ENCODE results near the gene SMIM36. TPM values are rescaled to one million over a fixed set of nuclear protein-coding genes. Genes with fewer than 3 reads are reported as not detected.

The SMIM36 gene
- total RNA-seq, 4 donors from 2014 or later, result not detected

DNA sequence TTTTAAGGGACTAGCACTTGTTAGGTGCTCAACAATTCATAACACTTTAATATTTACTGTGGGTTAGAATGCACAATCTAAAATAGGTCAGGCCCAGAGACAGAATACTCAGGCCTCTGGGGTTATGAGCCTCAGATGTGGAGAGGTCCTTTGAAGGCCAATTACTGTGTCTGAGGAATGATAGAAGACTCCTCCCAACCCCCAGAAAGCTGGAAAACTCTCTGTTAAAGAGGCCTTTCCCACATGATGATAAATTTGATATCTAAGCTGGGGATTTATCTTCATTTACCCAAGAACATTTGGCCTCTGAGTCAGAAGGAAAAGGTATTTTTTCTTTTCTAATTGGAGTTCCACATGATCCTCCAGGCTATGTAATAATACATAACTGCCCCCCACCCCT is 48.5 kb downstream of the SMIM36 start:
- Histone ChIP-seq H3K27ac (no peak overlapping the region), H3K4me1 (no peaks in the 10 kb centered on the region), H3K36me3 (no peaks in the 10 kb centered on the region), H3K4me3 (no peak overlapping the region), H3K27me3 (no peaks in the 10 kb centered on the region), H3K9me3 (no peaks in the 10 kb centered on the region)
- TF ChIP-seq, protein P1, sequence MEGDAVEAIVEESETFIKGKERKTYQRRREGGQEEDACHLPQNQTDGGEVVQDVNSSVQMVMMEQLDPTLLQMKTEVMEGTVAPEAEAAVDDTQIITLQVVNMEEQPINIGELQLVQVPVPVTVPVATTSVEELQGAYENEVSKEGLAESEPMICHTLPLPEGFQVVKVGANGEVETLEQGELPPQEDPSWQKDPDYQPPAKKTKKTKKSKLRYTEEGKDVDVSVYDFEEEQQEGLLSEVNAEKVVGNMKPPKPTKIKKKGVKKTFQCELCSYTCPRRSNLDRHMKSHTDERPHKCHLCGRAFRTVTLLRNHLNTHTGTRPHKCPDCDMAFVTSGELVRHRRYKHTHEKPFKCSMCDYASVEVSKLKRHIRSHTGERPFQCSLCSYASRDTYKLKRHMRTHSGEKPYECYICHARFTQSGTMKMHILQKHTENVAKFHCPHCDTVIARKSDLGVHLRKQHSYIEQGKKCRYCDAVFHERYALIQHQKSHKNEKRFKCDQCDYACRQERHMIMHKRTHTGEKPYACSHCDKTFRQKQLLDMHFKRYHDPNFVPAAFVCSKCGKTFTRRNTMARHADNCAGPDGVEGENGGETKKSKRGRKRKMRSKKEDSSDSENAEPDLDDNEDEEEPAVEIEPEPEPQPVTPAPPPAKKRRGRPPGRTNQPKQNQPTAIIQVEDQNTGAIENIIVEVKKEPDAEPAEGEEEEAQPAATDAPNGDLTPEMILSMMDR (IDR thresholded peaks at IDR 0.05), result no peak
- no peak for TF ChIP-seq EP300 (IDR thresholded peaks at IDR 0.05)
- no peak for TF ChIP-seq POLR2A (IDR thresholded peaks at IDR 0.05)
- no peak for DNase-seq (ENCODE audit: low spot score in 2 of 2)

DNA sequence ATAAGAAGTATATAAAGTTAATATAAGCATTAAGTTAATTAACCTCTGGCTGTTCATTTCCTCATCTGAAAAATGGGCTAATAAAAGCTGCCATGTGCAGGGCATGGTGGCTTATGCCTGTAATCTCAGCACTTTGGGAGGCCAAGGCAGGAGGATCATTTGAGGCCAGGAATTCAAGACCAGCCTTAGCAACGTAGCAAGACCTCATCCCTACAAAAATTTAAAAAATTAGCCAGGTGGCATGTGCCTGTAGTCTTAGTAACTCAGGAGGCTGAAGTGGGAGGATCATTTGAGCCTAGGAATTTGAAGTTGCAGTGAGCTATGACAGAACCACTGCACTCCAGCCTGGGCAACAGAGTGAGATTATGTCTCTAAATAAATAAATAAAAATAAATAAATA is 49.0 kb downstream of the SMIM36 start:
- Histone ChIP-seq H3K27me3 (no peaks in the 10 kb centered on the region), H3K27ac (no peak overlapping the region), H3K36me3 (no peaks in the 10 kb centered on the region), H3K4me3 (no peak overlapping the region), H3K9me3 (no peaks in the 10 kb centered on the region), H3K4me1 (no peaks in the 10 kb centered on the region)
- TF ChIP-seq POLR2A (IDR thresholded peaks at IDR 0.05) (no peak), EP300 (IDR thresholded peaks at IDR 0.05) (no peak)
- TF ChIP-seq, protein P1 (IDR thresholded peaks at IDR 0.05), result no peak
- 78 to 90% methylated on average over 1 of the region's 1 CpG for WGBS, 2 donors
- no peak for DNase-seq (ENCODE audit: low spot score in 2 of 2)

DNA sequence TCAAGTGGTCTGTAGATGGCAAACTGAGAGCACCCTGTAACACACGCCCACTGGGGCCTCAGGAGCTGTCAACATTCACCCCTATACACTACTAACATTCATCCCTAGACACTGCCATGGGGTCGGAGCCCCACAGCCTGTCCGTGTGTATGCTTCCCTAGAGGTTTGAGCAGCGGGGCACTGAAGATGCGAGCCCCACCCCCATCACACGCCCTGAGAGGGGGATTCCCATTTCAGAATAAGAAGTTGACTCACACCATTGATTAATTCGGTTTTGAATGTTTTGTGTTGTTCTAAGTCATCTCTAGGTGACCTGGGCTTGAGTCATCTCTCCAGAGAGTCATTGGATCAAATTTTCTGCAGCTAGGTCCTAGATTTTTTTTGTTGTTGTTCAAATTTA is 52.3 kb downstream of the SMIM36 start:
- 66 to 86% methylated on average over 7 of the region's 7 CpGs for WGBS, 2 donors
- TF ChIP-seq EP300 (IDR thresholded peaks at IDR 0.05), result no peak
- no peak for TF ChIP-seq POLR2A (IDR thresholded peaks at IDR 0.05)
- TF ChIP-seq, protein P1 (IDR thresholded peaks at IDR 0.05), result no peak
- Histone ChIP-seq H3K9me3 (no peaks in the 10 kb centered on the region), H3K36me3 (no peaks in the 10 kb centered on the region), H3K4me1 (peaks cover 0 to 11% (median 0%) of the 10 kb centered on the region in 4 donors), H3K27ac (no peak overlapping the region), H3K27me3 (no peaks in the 10 kb centered on the region), H3K4me3 (no peak overlapping the region)
- DNase-seq (ENCODE audit: low spot score in 2 of 2), result no peak

DNA sequence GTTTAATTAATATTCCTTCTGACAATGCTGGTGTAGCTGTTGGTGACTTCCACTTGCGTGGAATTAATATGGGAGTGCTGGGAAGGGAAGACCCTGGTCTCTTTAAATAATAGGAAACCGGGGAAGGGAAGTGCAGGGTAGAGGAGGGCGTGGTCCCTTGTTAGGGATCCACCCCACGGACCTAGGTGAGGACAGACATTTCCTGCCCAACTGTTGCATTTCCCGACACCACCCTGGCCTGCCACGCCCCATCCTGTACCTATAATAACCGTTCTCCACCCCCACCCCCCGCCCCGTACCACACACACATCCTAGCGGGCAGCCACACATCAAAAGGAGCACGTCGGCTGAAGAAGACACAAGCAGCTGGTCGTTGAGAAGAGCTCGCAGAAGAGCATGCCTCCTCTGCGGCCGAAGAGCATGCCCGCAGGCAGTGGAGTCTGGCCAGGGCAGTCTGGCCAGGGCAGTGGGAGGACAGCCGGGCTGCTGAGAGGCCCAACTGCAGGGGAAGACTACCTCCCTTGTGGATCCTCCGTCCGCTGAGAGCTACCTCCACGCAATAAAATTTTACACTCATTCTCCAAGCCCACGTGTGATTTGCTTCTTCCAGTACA is 52.9 kb downstream of the SMIM36 start:
- H3K4me3 ChIP-seq, result no peak overlapping the region
- no peaks in the 10 kb centered on the region for H3K36me3 ChIP-seq
- peaks cover 0 to 11% (median 0%) of the 10 kb centered on the region in 4 donors for H3K4me1 ChIP-seq
- no peak overlapping the region for H3K27ac ChIP-seq
- H3K27me3 ChIP-seq, result no peaks in the 10 kb centered on the region
- no peak for DNase-seq (ENCODE audit: low spot score in 2 of 2)
- H3K9me3 ChIP-seq, result no peaks in the 10 kb centered on the region
- TF ChIP-seq EP300 (IDR thresholded peaks at IDR 0.05), result no peak
- no peak for TF ChIP-seq POLR2A (IDR thresholded peaks at IDR 0.05)
- TF ChIP-seq, protein P1 (IDR thresholded peaks at IDR 0.05), result no peak
- 84 to 85% methylated on average over 21 to 22 of the region's 22 CpGs for WGBS, 2 donors

DNA sequence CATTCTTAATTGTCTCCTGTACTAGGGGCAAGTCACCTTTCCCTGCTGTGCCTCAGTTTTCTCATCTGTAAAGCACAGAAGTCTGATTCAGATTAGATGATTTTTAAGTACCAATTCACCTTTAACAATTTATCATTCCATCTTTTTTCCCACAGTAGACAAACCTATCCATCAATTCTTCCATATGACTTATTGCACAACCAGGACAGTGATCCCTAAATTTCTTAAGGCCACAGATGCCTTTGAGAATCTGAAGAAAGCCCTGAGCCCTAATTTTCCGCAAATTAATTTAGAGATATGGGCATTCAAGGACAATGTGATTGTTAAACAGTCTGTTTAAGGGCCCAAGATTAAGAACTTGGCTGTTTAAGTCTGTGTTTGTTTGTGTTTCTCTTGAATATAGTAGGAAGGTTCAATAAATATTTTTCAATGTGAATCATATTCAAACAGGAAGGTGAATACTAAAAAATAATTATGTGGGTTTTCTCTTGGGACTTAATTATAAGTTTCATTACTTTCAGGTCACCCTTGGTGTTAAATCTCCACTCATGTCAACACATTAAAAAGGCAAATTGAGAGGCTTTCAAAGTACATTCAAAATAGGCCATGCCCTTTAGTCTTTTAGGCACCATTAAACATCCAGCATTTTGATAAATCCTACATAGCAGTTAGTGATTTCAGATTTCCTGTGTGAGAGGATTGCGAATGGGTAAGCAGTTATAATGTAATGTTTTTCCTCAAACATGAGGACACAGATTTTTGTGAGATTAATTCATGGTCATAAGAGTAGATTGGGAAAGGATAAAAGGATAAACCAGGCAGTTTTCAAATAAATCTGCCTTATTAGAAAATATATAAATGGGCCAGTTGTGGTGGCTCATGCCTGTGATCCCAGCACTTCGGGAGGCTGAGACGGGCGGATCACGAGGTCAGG is 54.7 kb downstream of the SMIM36 start:
- Histone ChIP-seq H3K27me3 (no peaks in the 10 kb centered on the region), H3K4me3 (no peak overlapping the region)
- 89% methylated on average over 6 of the region's 6 CpGs for WGBS, 2 donors

More for the DNA sequence above, 54.7 kb downstream of the SMIM36 start:
- no peaks in the 10 kb centered on the region for H3K9me3 ChIP-seq
- TF ChIP-seq, protein P1 (IDR thresholded peaks at IDR 0.05), result no peak
- TF ChIP-seq POLR2A (IDR thresholded peaks at IDR 0.05) (no peak), EP300 (IDR thresholded peaks at IDR 0.05) (no peak)
- no peak for DNase-seq (ENCODE audit: low spot score in 2 of 2)
- H3K36me3 ChIP-seq, result no peaks in the 10 kb centered on the region
- peaks cover 0 to 19% (median 0%) of the 10 kb centered on the region in 4 donors for H3K4me1 ChIP-seq
- no peak overlapping the region for H3K27ac ChIP-seq
